Putamen (tissue), 1 donor: Measurements from ENCODE around the gene ING3.
"Not testable (repeated sequence)": the region's sequence is repeated elsewhere in the genome, so short reads cannot be mapped to it uniquely, and the experiment has no call there.

Experiments used
- DNase-seq: peaks from one replicate; pipeline ENCODE4 v3.0.0-alpha.2; 2016; ENCODE audit warnings: low spot score

The ING3 gene

GRCh38 chr7:121002757-121003200 is 52.2 kb downstream of the ING3 start:
- no peak for DNase-seq

DNA sequence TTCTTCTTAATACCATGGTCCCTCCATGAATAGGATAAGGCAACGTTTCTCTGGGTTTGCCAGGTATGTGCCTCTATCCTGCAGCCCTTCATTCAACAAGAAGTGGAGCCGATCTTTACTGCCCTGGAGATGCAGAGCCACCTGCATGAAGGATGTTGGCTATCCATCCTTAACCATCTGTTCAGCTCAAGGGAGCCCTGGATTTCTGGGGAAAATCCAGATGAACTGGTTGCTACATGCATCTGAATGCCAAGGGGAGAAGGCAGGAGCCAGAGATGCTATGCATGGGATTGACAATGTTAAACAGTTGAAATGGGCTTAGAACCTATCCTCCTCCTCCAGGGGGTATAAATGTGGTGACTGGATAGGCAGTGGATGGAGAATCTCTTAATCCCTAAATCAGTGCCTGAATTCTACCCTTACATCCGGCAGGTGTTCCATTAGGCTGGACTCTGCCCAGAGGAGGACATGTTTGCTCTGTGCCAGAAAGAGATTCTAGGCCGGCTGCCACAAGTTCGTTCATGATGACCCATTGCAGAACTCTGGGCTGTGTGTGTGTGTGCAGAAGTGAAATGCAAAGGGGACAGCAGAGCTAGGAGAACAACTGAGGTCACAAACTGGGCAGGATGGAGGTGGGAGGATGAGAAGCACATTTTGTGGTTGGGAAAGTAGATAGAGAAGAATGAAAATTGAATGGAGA is 53.6 kb downstream of the ING3 start:
- DNase-seq = no peak

- not testable (repeated sequence) for DNase-seq
Measured at GRCh38 chr7:121005058-121005457, 54.5 kb downstream of the ING3 start.

DNA sequence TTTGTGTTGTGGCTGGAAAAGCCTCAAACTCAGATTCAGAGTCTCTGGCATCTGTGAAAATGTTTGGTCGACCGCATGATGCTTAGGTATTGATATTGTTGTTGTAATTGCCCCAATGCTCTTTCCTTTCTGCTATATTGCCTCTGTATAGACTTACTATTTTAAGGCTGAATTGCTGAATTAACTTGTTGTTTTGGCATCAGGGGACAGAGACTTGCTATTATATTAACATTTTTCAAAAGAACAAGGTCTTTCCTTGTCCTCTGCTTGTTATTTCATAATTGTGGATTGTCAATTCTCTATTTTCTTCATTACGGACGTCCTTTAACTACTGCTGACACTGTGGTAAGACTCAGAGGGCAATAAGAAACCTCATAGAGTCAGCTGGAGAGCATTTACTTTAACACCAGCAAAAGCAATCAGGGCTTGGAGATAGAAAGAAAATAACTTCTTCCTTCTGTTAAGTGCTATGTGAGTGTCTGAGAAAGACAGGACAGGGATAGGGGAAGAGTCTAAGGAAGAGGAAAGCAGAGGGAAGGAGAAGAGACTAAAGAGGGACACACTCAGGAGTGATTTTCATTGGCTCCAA is 55.5 kb downstream of the ING3 start:
- no peak for DNase-seq

- no peak for DNase-seq
Measured at GRCh38 chr7:121006711-121007315, 56.2 kb downstream of the ING3 start.

DNA sequence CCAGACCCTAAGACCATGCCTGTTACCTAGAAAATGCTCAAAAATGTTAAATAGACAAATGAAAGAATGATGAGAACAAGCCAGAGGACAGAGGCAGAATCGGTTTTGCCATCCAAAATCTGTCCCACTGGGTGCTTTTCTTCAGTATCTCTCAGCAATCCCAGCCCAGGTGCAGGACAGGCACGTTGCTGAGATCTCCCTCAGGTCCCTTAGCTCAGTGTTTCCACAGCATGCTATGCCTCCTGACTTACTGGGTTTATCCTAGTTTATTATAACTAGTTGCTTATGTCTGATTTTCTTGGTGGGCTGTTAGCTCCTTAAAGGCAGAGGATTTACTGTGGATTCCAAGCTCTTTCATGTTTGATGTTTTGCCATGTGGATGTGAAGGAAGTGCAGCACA is 58.2 kb downstream of the ING3 start:
- no peak for DNase-seq

GRCh38 chr7:121011401-121011800 is 60.8 kb downstream of the ING3 start:
- DNase-seq = no peak

GRCh38 chr7:121012170-121012874 is 61.7 kb downstream of the ING3 start:
- no peak for DNase-seq

GRCh38 chr7:121012919-121013318 is 62.3 kb downstream of the ING3 start:
- no peak for DNase-seq

DNA sequence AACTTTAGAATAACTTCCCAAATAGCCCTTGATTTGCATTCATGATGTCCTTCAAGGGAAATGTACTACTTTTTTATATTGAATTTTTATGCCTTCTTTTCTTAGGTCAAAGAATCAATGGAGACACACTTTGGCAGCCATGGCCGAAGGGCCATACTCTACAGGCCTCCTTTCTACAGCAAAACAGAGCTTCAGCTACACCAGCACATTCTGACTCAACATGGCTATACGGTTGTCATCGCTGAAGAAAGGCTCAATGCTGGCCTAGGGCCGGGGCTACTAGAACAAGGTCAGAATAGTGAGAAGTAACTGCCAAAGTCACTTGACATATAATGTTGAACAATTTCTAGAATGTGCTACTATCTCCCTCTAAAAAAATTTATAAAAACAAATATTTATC is 65.0 kb downstream of the ING3 start:
- no peak for DNase-seq

DNA sequence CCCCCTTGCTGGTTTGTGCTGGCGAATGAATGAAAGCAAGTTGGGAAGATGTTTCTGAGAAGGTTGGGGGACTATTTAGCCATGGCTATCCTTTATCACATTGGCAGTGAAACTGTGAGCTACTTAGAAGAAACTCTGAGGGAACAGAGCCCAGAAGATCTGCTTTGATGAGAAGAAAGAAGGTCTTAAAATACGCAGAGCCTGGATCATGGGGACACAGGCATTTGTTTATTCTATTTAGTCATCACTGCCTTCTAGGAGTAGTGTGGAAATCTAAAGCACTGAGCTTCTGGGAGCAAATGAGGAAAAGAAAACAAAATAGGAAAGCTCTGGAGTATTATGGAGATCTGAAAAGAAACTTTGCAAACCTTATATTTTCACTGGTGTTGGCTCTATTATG is 66.4 kb downstream of the ING3 start:
- DNase-seq = no peak

- no peak for DNase-seq
Measured at GRCh38 chr7:121017586-121017985, 67.0 kb downstream of the ING3 start.

GRCh38 chr7:121019018-121019417 is 68.4 kb downstream of the ING3 start:
- no peak for DNase-seq

DNA sequence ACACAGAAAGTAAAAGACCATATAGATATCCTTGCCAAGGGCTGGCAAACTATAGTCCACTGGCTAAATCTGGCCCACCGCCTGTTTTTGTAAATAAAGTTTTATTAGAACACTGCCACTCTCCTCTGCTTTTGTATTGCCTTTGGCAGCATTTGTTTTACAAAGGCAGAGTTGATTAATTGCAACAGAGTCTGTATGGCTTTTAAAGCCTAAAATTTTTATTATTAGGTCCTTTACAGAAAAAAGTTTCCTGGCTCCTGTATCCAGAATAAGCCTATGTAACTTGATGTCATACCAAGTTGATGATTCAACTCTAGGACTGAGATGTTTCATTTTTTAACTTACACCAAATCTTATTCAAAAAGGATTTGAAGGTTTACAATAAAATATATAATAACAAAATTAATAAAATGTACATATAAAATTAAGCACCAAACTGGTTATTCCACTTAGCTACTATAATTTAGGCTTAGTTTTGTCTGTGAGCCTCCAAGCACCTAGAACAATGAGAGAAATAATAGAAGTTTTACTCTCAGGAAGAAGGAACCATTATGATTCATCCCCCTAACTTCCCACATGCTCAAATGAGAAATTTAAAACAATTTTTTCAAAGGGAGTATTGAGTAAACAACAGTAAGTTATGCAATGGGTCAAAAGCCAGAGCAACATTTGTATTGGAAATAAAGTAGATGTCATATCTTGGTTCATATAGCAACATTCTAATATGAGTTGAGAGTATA is 69.8 kb downstream of the ING3 start:
- no peak for DNase-seq

DNA sequence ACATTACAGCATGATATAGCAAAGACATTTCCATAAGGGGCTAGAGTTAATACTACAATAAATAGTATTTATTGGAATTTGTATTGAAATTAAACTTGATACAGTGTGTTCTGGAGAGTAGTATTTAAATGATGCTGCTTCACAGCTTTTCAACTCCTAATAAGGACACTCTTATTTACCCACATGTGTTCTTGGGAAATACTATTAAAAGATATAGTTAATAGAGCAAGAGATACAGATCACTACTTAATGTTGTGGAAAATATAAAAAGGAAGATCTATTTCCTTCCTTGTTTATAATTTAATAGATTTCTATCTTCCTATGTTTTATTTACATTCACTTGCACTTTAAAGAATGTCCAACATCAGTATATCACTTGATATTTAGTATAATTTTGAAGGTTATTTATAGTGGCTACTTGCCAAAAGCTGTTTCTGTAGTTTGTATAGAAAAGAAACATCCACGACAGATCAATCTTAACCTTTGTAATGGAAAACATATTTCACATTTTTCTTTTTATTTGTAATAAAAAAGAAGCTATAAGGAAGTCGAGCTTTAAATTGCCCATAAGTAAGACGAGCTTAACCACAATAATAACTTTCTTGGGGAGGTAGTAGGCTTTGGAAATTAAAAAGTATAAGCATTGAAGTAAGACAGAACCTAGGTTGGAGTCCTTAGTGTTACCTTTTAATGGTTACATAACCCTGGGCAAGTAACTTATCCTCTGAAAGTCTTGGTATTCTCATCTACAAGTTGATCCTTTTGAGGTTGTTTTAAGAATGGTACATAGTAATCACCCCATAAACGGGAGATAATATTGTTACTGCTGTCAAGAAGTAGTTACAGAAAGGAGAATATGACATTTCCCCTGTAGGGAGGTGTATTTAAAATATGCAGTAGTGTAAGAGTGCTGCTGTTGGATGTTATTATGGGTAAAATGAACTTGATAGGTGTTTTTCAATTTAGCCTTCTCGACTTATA is 70.7 kb downstream of the ING3 start:
- DNase-seq = no peak

- DNase-seq = no peak
Measured at GRCh38 chr7:121023194-121023593, 72.6 kb downstream of the ING3 start.

- DNase-seq = no peak
Measured at GRCh38 chr7:121023683-121024511, 73.3 kb downstream of the ING3 start.

DNA sequence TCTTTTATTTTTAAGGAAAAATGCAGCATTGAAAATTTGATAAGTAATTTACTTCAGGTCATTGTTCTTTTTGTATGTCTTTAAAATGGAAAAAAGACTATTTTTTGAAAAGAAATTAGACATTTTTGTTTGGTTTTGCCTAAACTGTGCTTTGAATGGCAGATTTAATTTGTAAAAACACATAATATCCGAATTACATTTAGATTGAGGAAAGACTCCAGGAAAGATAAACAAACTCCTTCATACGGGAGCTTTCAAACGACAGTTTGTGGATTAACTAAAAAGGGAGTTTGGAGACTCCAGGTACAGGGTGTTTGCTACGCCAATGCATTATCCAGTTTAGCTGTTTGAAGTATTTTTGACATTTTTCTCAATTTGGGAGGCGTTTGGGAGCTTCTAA is 74.0 kb downstream of the ING3 start:
- DNase-seq = no peak

GRCh38 chr7:121026159-121026558 is 75.6 kb downstream of the ING3 start:
- DNase-seq = no peak

- no peak for DNase-seq
Measured at GRCh38 chr7:121026577-121027111, 76.1 kb downstream of the ING3 start.
